IMR-90 (cell line): ENCODE measurements around the gene ZSCAN5C. TPM values are rescaled to one million over a fixed set of nuclear protein-coding genes. Genes with fewer than 3 reads are reported as not detected.

Experiments used
- ATAC-seq: fragments of 200-7000 bp; cut with Tn5 transposase; 2 replicates; pipeline ENCODE4 v1.9.1; 2020; ENCODE audit warnings: low read depth, mild to moderate bottlenecking, moderate library complexity
- BruUV-seq: library from RNA; stranded (reverse); fragments of 400-500 nt; replicated peaks from 2 replicates; lab custom pipeline; 2021; lab: Mats Ljungman, UMichigan
- CTCF ChIA-PET: fragments of 300-600 bp; formaldehyde crosslinking; extraction: SDS; loops from one replicate; lab custom pipeline; 2021; ENCODE audit warnings: antibody characterized with exemption; lab: Yijun Ruan, JAX
- POLR2A ChIA-PET: fragments of 300-600 bp; sonication (Branson Sonifier 250); formaldehyde crosslinking; loops from one replicate; lab custom pipeline; 2022; ENCODE audit warnings: antibody characterized with exemption; ENCODE audit not compliant: unreplicated experiment; lab: Charles Lee
- DNase-seq: peaks from one replicate; pipeline ENCODE4 v3.0.0; 2013
- H2AFZ ChIP-seq: replicated peaks from 2 replicates; pipeline ENCODE3; 2013; ENCODE audit warnings: low read length, mild to moderate bottlenecking; ENCODE audit not compliant: poor library complexity
- H2AK5ac ChIP-seq: 2 replicates; pipeline ENCODE4 v1.6.1; 2013; ENCODE audit warnings: low read depth, low read length, inconsistent platforms
- H2AK9ac ChIP-seq: replicated peaks from 2 replicates; pipeline ENCODE3; 2013; ENCODE audit warnings: mild to moderate bottlenecking, low read depth, low read length, moderate library complexity; ENCODE audit not compliant: poor library complexity
- H2BK120ac ChIP-seq: 2 replicates; pipeline ENCODE4 v1.6.1; 2013; ENCODE audit warnings: low read depth, low read length, inconsistent platforms
- H2BK15ac ChIP-seq: 3 replicates; pipeline ENCODE4 v1.6.1; 2013; ENCODE audit warnings: low read depth, low read length, inconsistent platforms
- H2BK20ac ChIP-seq: 2 replicates; pipeline ENCODE4 v1.6.1; 2013; ENCODE audit warnings: low read depth, mild to moderate bottlenecking, inconsistent platforms, low read length, moderate library complexity
- H2BK5ac ChIP-seq: 2 replicates; pipeline ENCODE4 v1.6.1; 2013; ENCODE audit warnings: mild to moderate bottlenecking, low read depth, low read length, inconsistent platforms; ENCODE audit not compliant: poor library complexity, severe bottlenecking
- H3K14ac ChIP-seq: replicated peaks from 2 replicates; pipeline ENCODE4 v1.6.1; 2013; ENCODE audit warnings: low read depth, low read length, inconsistent platforms
- H3K18ac ChIP-seq: 2 replicates; pipeline ENCODE4 v1.6.1; 2013; ENCODE audit warnings: low read depth, low read length, control low read depth
- H3K23ac ChIP-seq: 2 replicates; pipeline ENCODE4 v1.6.1; 2013; ENCODE audit warnings: low read depth, low read length, inconsistent platforms
- H3K27ac ChIP-seq: 2 replicates; pipeline ENCODE4 v1.5.1; 2013; ENCODE audit warnings: mild to moderate bottlenecking, control low read depth, low read length; ENCODE audit not compliant: insufficient read depth
- H3K27me3 ChIP-seq: 2 replicates; pipeline ENCODE4 v1.6.1; 2013; ENCODE audit warnings: low read length; ENCODE audit not compliant: control insufficient read depth, insufficient read depth
- H3K36me3 ChIP-seq: 2 replicates; pipeline ENCODE4 v1.6.1; 2013; ENCODE audit warnings: low read length, mixed read lengths; ENCODE audit not compliant: control insufficient read depth, insufficient read depth
- H3K4ac ChIP-seq: 2 replicates; pipeline ENCODE4 v1.6.1; 2013; ENCODE audit warnings: low read depth, low read length, inconsistent platforms
- H3K4me1 ChIP-seq: 2 replicates; pipeline ENCODE4 v1.6.1; 2013; ENCODE audit warnings: low read length, mixed read lengths; ENCODE audit not compliant: control insufficient read depth, insufficient read depth
- H3K4me2 ChIP-seq: 2 replicates; pipeline ENCODE4 v1.6.1; 2013; ENCODE audit warnings: low read depth, mild to moderate bottlenecking, control low read depth, low read length, moderate library complexity
- H3K4me3 ChIP-seq: 2 replicates; pipeline ENCODE4 v1.5.1; 2013; ENCODE audit warnings: low read depth, mild to moderate bottlenecking, control low read depth, low read length, moderate library complexity; ENCODE audit not compliant: insufficient read depth
- H3K56ac ChIP-seq: 2 replicates; pipeline ENCODE4 v1.6.1; 2013; ENCODE audit warnings: low read length, inconsistent platforms; ENCODE audit not compliant: insufficient read depth; ENCODE audit errors: extremely low read depth
- H3K79me1 ChIP-seq, 2 experiments: 2 replicates each; pipeline ENCODE4 v1.6.1; 2013; ENCODE audit warnings: low read length in 2 of 2, inconsistent platforms in 1 of 2, low read depth in 1 of 2
- H3K9ac ChIP-seq: 2 replicates; pipeline ENCODE4 v1.6.1; 2013; ENCODE audit warnings: low read depth, low read length, control low read depth
- H3K9me1 ChIP-seq: 2 replicates; pipeline ENCODE4 v1.6.1; 2013; ENCODE audit warnings: low read length, inconsistent platforms; ENCODE audit not compliant: insufficient read depth
- H3K9me3 ChIP-seq: 2 replicates; pipeline ENCODE4 v1.6.1; 2013; ENCODE audit warnings: low read length; ENCODE audit not compliant: control insufficient read depth, insufficient read depth
- H4K20me1 ChIP-seq: 2 replicates; pipeline ENCODE4 v1.6.1; 2013; ENCODE audit warnings: low read length, inconsistent platforms; ENCODE audit not compliant: insufficient read depth
- H4K5ac ChIP-seq: 2 replicates; pipeline ENCODE4 v1.6.1; 2013; ENCODE audit warnings: mild to moderate bottlenecking, low read depth, low read length, control low read depth
- H4K8ac ChIP-seq, 2 experiments: 2 replicates each; pipeline ENCODE4 v1.6.1; 2013; ENCODE audit warnings: low read depth in 2 of 2, low read length in 2 of 2, control low read depth in 1 of 2, inconsistent platforms in 1 of 2
- H4K91ac ChIP-seq: 2 replicates; pipeline ENCODE4 v1.6.1; 2013; ENCODE audit warnings: low read depth, low read length, inconsistent platforms; ENCODE audit not compliant: insufficient read depth
- CEBPB ChIP-seq: IDR thresholded peaks from 2 replicates; pipeline ENCODE4 v1.6.1; 2012; ENCODE audit warnings: low read depth, low read length, improper control_type of control experiment
- CTCF ChIP-seq: conservative IDR thresholded peaks from 2 replicates; pipeline ENCODE4 v1.5.1; 2012; ENCODE audit warnings: mild to moderate bottlenecking, low read depth, low read length, improper control_type of control experiment
- FOS ChIP-seq: fragments of 150-350 bp; IDR thresholded peaks from 2 replicates; pipeline ENCODE4 v1.6.1; 2016; ENCODE audit warnings: low read depth, low read length
- MAZ ChIP-seq: IDR thresholded peaks from 2 replicates; pipeline ENCODE4 v1.6.1; 2012; ENCODE audit warnings: low read depth, mild to moderate bottlenecking, low read length, improper control_type of control experiment, moderate library complexity, borderline replicate concordance
- MXI1 ChIP-seq: IDR thresholded peaks from 2 replicates; pipeline ENCODE4 v1.6.1; 2012; ENCODE audit warnings: low read depth, mild to moderate bottlenecking, low read length, moderate library complexity, borderline replicate concordance
- NFE2L2 ChIP-seq: fragments of 150-350 bp; IDR thresholded peaks from 2 replicates; pipeline ENCODE4 v1.6.1; 2016; ENCODE audit warnings: low read depth, mild to moderate bottlenecking, low read length
- POLR2A ChIP-seq: IDR thresholded peaks from 2 replicates; pipeline ENCODE4 v1.6.1; 2012; ENCODE audit warnings: mild to moderate bottlenecking, low read depth, low read length
- SMC3 ChIP-seq: fragments of 150-350 bp; IDR thresholded peaks from 2 replicates; pipeline ENCODE4 v1.6.1; 2016; ENCODE audit warnings: low read depth, mild to moderate bottlenecking, antibody characterized with exemption, low read length, moderate library complexity
- WGBS, 2 experiments: methylation state at CpG; one replicate each; pipeline versions ENCODE4 v1.1.5 to v1.1.7; 2013; ENCODE audit warnings: missing lambda C conversion rate in 2 of 2; ENCODE audit not compliant: insufficient read length in 1 of 2; ENCODE audit errors: extremely low coverage in 2 of 2; 5-methylcytosine and 5-hydroxymethylcytosine counted together
- dilution Hi-C: fragments of 300-500 bp; cut with HindIII; formaldehyde crosslinking; loops from one replicate; pipeline ENCODE4 v1.14.3; 2018; ENCODE audit warnings: low sequenced_read_pairs; ENCODE audit not compliant: unreplicated experiment
- in situ Hi-C: fragments of 300-500 bp; cut with MboI; formaldehyde crosslinking; loops from 3 replicates; pipeline ENCODE4 v1.14.3; 2019; ENCODE audit warnings: low sequenced_read_pairs, inconsistent platforms, mixed read lengths
- intact Hi-C: fragments of 100-400 bp; cut with micrococcal nuclease; formaldehyde crosslinking; loops from 2 replicates; pipeline ENCODE4 v1.10.0; 2022
- polyA plus RNA-seq, 3 experiments: library from polyadenylated mRNA; depleted of rRNA; stranded (reverse); fragments of >200 nt; gene quantifications; 2 replicates each; pipeline ENCODE4 v1.2.3, GENCODE V29; 2012; ENCODE audit warnings: low replicate concordance in 1 of 3
- total RNA-seq: library from RNA; depleted of rRNA; stranded (reverse); fragments of >200 nt; gene quantifications from 2 replicates; pipeline ENCODE4 v1.2.3, GENCODE V29; 2012

ZSCAN5C gene
- total and polyA plus RNA-seq, 2 of the 4 experiments (the other 2 are of a cell fraction): not detected

GRCh38 chr19:56176881-56177280 is 25.2 kb upstream of the ZSCAN5C start:
- Histone ChIP-seq H3K4me2 (no peak overlapping the region), H2AFZ (no peak overlapping the region), H2BK20ac (no peak overlapping the region), H3K9me1 (no peaks in the 10 kb centered on the region), H3K9me3 (0 out of 2 replicates have a peak, but pooled peaks cover 2% of the 10 kb centered on the region), H2BK120ac (no peak overlapping the region), H2BK15ac (no peak overlapping the region), H2AK9ac (no peak overlapping the region), H3K27me3 (peaks cover 9% of the 10 kb centered on the region; the same call in 1 of the 2 replicates), H4K8ac (no peak overlapping the region), H3K56ac (no peak overlapping the region), H3K4ac (no peak overlapping the region), H2BK5ac (no peak overlapping the region), H3K23ac (no peak overlapping the region), H2AK5ac (no peak overlapping the region), H3K36me3 (no peaks in the 10 kb centered on the region), H3K18ac (no peak overlapping the region), H3K9ac (no peak overlapping the region), H3K4me3 (no peak overlapping the region), H3K27ac (no peak overlapping the region), H4K91ac (no peak overlapping the region), H3K14ac (no peak overlapping the region), H4K5ac (no peak overlapping the region), H4K20me1 (no peaks in the 10 kb centered on the region; the same call in 1 of the 2 replicates), H3K79me1 (no peaks in the 10 kb centered on the region), H3K4me1 (no peaks in the 10 kb centered on the region)
- dilution Hi-C loops (no loop called here), in situ Hi-C loops (no loop called here), intact Hi-C loops (loop anchor here (10.0 kb wide), 1 partner anchor 138 kb away; the partner anchor contains the start of gene ZSCAN5A)
- DNase-seq (no peak), ATAC-seq (no peak)
- 80% methylated on average over 10 of the region's 18 CpGs; no CpG with 5 or more reads in 1 of the 2 experiments for WGBS, 2 experiments
- CTCF ChIA-PET: no interaction called here
- POLR2A ChIA-PET: no interaction called here
- TF ChIP-seq CEBPB (no peak), MAZ (no peak), CTCF (no peak), POLR2A (no peak), FOS (no peak), SMC3 (no peak), MXI1 (no peak), NFE2L2 (no peak)
- BruUV-seq: no TSS peak
